Liver (tissue), 9 donors: ENCODE measurements around the gene PDGFD. TPM values are rescaled to one million over a fixed set of nuclear protein-coding genes. Genes with fewer than 3 reads are reported as not detected.

Experiments
- DNase-seq: peaks from one replicate; pipeline ENCODE4 v3.0.0-alpha.2; 2017; ENCODE audit warnings: low spot score
- H3K27ac ChIP-seq, 2 donors: one replicate each; pipeline ENCODE4 v1.7.0; 2013; ENCODE audit warnings: inconsistent platforms in 2 of 2, low read length in 2 of 2, control low read depth in 1 of 2, low read depth in 1 of 2, mild to moderate bottlenecking in 1 of 2
- H3K27me3 ChIP-seq, 4 donors: one replicate each; pipeline versions ENCODE4 v1.6.1 to v1.7.0; 2013; ENCODE audit warnings: low read length in 3 of 4, inconsistent platforms in 1 of 4, mild to moderate bottlenecking in 1 of 4, moderate library complexity in 1 of 4; ENCODE audit not compliant: control insufficient read depth in 4 of 4, insufficient read depth in 4 of 4
- H3K36me3 ChIP-seq, 4 donors: one replicate each; pipeline versions ENCODE4 v1.6.1 to v1.7.0; 2013; ENCODE audit warnings: low read length in 3 of 4, mild to moderate bottlenecking in 3 of 4, low read depth in 1 of 4, moderate library complexity in 1 of 4; ENCODE audit not compliant: control insufficient read depth in 4 of 4, insufficient read depth in 3 of 4
- H3K4me1 ChIP-seq, 4 donors: one replicate each; pipeline versions ENCODE4 v1.6.1 to v1.7.0; 2013; ENCODE audit warnings: low read length in 3 of 4, mild to moderate bottlenecking in 3 of 4, moderate library complexity in 1 of 4; ENCODE audit not compliant: control insufficient read depth in 4 of 4, insufficient read depth in 4 of 4
- H3K4me3 ChIP-seq, 3 donors: one replicate each; pipeline versions ENCODE4 v1.6.1 to v1.7.0; 2013; ENCODE audit warnings: low read length in 3 of 3, control low read depth in 1 of 3, low read depth in 1 of 3, mild to moderate bottlenecking in 1 of 3
- H3K9ac ChIP-seq, 2 donors: one replicate each; pipeline ENCODE4 v1.7.0; 2013; ENCODE audit warnings: low read length in 2 of 2, mild to moderate bottlenecking in 2 of 2, moderate library complexity in 2 of 2, control low read depth in 1 of 2, low read depth in 1 of 2
- H3K9me3 ChIP-seq, 4 donors: one replicate each; pipeline versions ENCODE4 v1.6.1 to v1.7.0; 2013; ENCODE audit warnings: low read length in 3 of 4; ENCODE audit not compliant: control insufficient read depth in 4 of 4
- ATF3 ChIP-seq: IDR thresholded peaks from 2 replicates; pipeline ENCODE4 v1.6.1; 2016; ENCODE audit warnings: antibody characterized with exemption
- EGR1 ChIP-seq, 2 donors: IDR thresholded peaks; 2 replicates each; pipeline ENCODE4 v1.6.1; 2016 to 2018; ENCODE audit warnings: antibody characterized with exemption in 2 of 2, low read depth in 2 of 2
- FOXA1 ChIP-seq: IDR thresholded peaks from 2 replicates; pipeline ENCODE4 v1.6.1; 2016; ENCODE audit warnings: antibody characterized with exemption
- FOXA2 ChIP-seq: IDR thresholded peaks from 2 replicates; pipeline ENCODE4 v1.6.1; 2016; ENCODE audit warnings: antibody characterized with exemption
- GABPA ChIP-seq, 2 donors: IDR thresholded peaks in 1 of 2; conservative IDR thresholded peaks in 1 of 2; 2 replicates each; pipeline ENCODE4 v1.6.1; 2016; ENCODE audit warnings: antibody characterized with exemption in 2 of 2, mild to moderate bottlenecking in 1 of 2, moderate library complexity in 1 of 2
- HNF4A ChIP-seq, 2 donors: conservative IDR thresholded peaks; 2 replicates each; pipeline ENCODE4 v1.6.1; 2016; ENCODE audit warnings: antibody characterized with exemption in 2 of 2, mild to moderate bottlenecking in 2 of 2
- HNF4G ChIP-seq: IDR thresholded peaks from 2 replicates; pipeline ENCODE4 v1.6.1; 2016; ENCODE audit warnings: antibody characterized with exemption
- JUND ChIP-seq, 2 donors: IDR thresholded peaks; 2 replicates each; pipeline ENCODE4 v1.6.1; 2016; ENCODE audit warnings: antibody characterized with exemption in 2 of 2
- MAX ChIP-seq: IDR thresholded peaks from 2 replicates; pipeline ENCODE4 v1.6.1; 2016; ENCODE audit warnings: antibody characterized with exemption
- NR2F2 ChIP-seq: IDR thresholded peaks from 2 replicates; pipeline ENCODE4 v1.6.1; 2016; ENCODE audit warnings: antibody characterized with exemption
- RAD21 ChIP-seq, 2 donors: IDR thresholded peaks; 2 replicates each; pipeline ENCODE4 v1.6.1; 2016; ENCODE audit warnings: antibody characterized with exemption in 2 of 2, mild to moderate bottlenecking in 2 of 2
- RXRA ChIP-seq, 2 donors: IDR thresholded peaks; 2 replicates each; pipeline ENCODE4 v1.6.1; 2017 to 2018; ENCODE audit warnings: antibody characterized with exemption in 2 of 2, mild to moderate bottlenecking in 1 of 2
- SP1 ChIP-seq: IDR thresholded peaks from 2 replicates; pipeline ENCODE4 v1.6.1; 2018; ENCODE audit warnings: antibody characterized with exemption, mild to moderate bottlenecking
- TAF1 ChIP-seq: conservative IDR thresholded peaks from 2 replicates; pipeline ENCODE4 v1.6.1; 2016; ENCODE audit warnings: antibody characterized with exemption, mild to moderate bottlenecking
- WGBS: extraction: QIAGEN DNeasy Blood & Tissue Kit; methylation state at CpG from one replicate; pipeline ENCODE4 v1.1.7; 2013; 5-methylcytosine and 5-hydroxymethylcytosine counted together
- polyA plus RNA-seq, 2 donors: library from polyadenylated mRNA; stranded (reverse) in 1 of 2; unstranded in 1 of 2; fragments of 200-250 nt in 1 of 2; fragments of >200 nt in 1 of 2; fragmentation: Nextera tagmentation in 1 of 2; extraction: Ambion mirVana in 1 of 2; gene quantifications; one replicate each; pipeline versions ENCODE4 v1.2.1 to v1.2.3, GENCODE V29; 2013 to 2015
- total RNA-seq, 2 donors: library from RNA; depleted of rRNA; stranded (reverse); fragments of >200 nt; gene quantifications; one replicate each; pipeline ENCODE4 v1.2.3, GENCODE V29; 2014
- TF ChIP-seq, protein P1 (sequence below): fragments of 150-350 bp; IDR thresholded peaks from 2 replicates; pipeline ENCODE4 v1.5.1; 2017; ENCODE audit warnings: improper control_type of control experiment, low read depth, low read length; ENCODE audit not compliant: missing input control
- TF ChIP-seq, protein P2 (sequence below): IDR thresholded peaks from 2 replicates; pipeline ENCODE4 v1.6.1; 2016; ENCODE audit warnings: antibody characterized with exemption, mild to moderate bottlenecking
- donor health status: healthy.
- donor health status: healthy.
- donor health status: healthy.
- donor health status: healthy.
- donor health status: healthy.

Gene PDGFD
- total and polyA plus RNA-seq, 4 donors, result 1.0 to 3.3 (median 2.1) TPM

DNA sequence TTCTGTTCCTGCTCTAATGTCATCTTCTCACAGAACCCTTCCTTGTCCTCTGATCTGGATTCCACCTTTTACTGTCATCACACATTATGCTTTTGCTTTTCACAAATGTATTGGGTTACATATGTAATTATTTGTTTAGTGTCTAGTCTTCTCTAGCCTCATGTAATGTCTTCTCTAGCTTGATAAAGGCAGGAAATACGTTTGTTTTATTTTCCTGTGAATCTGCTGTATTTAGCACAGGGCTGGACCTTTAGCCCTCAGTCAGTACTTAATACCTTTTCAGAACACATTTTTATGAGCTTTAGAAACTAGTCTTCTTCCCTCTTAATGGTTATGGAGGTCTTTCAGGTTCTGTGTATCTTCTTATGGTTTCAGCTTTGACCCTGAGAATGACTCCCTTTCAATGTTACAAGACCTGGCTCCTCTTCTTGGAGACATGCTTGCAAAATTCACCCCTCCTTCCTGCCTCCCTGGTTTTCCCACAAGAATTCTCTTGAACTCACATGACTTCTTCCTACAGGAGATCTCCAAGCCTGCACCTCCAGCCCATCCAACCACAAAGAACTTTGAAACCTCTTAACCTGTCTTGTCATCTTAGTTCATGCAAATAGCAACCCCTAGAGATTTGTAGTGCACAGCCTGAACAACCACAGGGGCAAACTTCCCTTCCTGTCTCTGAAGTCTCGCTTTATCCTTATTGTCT, 260.2 kb downstream of the PDGFD start:
- Histone ChIP-seq H3K4me3 (no peak overlapping the region), H3K27me3 (no peaks in the 10 kb centered on the region), H3K4me1 (no peaks in the 10 kb centered on the region), H3K9ac (no peak overlapping the region), H3K27ac (no peak overlapping the region), H3K9me3 (no peaks in the 10 kb centered on the region), H3K36me3 (no peaks in the 10 kb centered on the region)
- DNase-seq, result no peak
- 49% methylated on average over 2 of the region's 2 CpGs for WGBS
- no peak for TF ChIP-seq NR2F2
- TF ChIP-seq GABPA (IDR thresholded peaks at IDR 0.05 in 1 of 2, conservative IDR thresholded peaks at IDR 0.05 in 1 of 2), result no peak
- TF ChIP-seq MAX, result no peak
- TF ChIP-seq HNF4A (conservative IDR thresholded peaks at IDR 0.05), result no peak
- no peak for TF ChIP-seq JUND (IDR thresholded peaks at IDR 0.05)
- TF ChIP-seq RAD21 (IDR thresholded peaks at IDR 0.05), result no peak
- TF ChIP-seq, protein P1, sequence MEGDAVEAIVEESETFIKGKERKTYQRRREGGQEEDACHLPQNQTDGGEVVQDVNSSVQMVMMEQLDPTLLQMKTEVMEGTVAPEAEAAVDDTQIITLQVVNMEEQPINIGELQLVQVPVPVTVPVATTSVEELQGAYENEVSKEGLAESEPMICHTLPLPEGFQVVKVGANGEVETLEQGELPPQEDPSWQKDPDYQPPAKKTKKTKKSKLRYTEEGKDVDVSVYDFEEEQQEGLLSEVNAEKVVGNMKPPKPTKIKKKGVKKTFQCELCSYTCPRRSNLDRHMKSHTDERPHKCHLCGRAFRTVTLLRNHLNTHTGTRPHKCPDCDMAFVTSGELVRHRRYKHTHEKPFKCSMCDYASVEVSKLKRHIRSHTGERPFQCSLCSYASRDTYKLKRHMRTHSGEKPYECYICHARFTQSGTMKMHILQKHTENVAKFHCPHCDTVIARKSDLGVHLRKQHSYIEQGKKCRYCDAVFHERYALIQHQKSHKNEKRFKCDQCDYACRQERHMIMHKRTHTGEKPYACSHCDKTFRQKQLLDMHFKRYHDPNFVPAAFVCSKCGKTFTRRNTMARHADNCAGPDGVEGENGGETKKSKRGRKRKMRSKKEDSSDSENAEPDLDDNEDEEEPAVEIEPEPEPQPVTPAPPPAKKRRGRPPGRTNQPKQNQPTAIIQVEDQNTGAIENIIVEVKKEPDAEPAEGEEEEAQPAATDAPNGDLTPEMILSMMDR, result no peak
- TF ChIP-seq SP1, result no peak
- TF ChIP-seq FOXA2, result no peak

DNA sequence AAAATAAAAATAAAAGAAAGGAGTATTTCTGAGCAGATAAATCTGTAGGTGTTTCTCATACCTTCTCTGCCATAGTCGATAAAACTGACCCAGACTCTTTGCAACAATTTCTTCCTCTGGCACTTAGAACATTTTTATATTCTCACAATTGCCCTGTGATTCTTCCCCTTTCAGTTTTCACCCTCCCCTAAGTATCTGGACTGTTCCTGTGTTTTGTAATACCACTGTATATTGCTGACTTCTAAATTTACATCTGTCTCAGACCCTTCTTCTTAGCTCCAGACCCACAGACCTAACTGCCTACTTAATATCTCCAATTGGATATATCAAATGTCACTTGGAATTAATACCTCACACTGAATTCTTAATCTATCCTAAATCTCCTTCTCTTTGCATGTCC, 261.0 kb downstream of the PDGFD start:
- DNase-seq, result no peak
- H3K27ac ChIP-seq, result no peak overlapping the region
- no peaks in the 10 kb centered on the region for H3K27me3 ChIP-seq
- no peaks in the 10 kb centered on the region for H3K36me3 ChIP-seq
- H3K4me3 ChIP-seq, result no peak overlapping the region
- H3K9me3 ChIP-seq, result no peaks in the 10 kb centered on the region
- 60% methylated on average over 1 of the region's 1 CpG for WGBS
- TF ChIP-seq NR2F2 (no peak), TAF1 (no peak), MAX (no peak), RXRA (IDR thresholded peaks at IDR 0.05) (no peak), SP1 (no peak), EGR1 (IDR thresholded peaks at IDR 0.05; ENCODE audit: low read depth in 2 of 2) (no peak), FOXA1 (no peak)
- no peaks in the 10 kb centered on the region for H3K4me1 ChIP-seq
- H3K9ac ChIP-seq, result no peak overlapping the region

DNA sequence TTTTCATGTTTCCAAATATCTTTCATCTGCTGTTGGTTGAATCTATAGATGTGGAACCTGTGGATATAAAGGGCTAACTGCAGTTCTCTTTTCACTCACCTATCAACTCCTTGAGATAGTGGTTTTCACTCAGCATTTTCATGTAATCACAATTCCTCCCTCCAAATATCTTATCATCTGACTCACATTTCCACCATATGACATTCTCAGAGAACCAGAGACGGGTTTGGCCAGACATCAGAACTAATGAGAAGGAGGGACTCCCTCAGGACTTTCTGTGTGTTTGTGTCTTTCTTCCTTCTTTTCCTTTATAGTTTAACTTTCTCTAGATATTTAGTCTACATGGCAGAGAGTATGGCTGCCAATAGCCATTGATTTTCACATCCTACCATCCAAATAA, 262.3 kb downstream of the PDGFD start:
- no peak overlapping the region for H3K4me3 ChIP-seq
- DNase-seq, result no peak
- 70% methylated on average over 1 of the region's 1 CpG for WGBS
- TF ChIP-seq RAD21 (IDR thresholded peaks at IDR 0.05), result no peak
- no peak for TF ChIP-seq SP1
- TF ChIP-seq TAF1, result no peak
- TF ChIP-seq, protein P2, sequence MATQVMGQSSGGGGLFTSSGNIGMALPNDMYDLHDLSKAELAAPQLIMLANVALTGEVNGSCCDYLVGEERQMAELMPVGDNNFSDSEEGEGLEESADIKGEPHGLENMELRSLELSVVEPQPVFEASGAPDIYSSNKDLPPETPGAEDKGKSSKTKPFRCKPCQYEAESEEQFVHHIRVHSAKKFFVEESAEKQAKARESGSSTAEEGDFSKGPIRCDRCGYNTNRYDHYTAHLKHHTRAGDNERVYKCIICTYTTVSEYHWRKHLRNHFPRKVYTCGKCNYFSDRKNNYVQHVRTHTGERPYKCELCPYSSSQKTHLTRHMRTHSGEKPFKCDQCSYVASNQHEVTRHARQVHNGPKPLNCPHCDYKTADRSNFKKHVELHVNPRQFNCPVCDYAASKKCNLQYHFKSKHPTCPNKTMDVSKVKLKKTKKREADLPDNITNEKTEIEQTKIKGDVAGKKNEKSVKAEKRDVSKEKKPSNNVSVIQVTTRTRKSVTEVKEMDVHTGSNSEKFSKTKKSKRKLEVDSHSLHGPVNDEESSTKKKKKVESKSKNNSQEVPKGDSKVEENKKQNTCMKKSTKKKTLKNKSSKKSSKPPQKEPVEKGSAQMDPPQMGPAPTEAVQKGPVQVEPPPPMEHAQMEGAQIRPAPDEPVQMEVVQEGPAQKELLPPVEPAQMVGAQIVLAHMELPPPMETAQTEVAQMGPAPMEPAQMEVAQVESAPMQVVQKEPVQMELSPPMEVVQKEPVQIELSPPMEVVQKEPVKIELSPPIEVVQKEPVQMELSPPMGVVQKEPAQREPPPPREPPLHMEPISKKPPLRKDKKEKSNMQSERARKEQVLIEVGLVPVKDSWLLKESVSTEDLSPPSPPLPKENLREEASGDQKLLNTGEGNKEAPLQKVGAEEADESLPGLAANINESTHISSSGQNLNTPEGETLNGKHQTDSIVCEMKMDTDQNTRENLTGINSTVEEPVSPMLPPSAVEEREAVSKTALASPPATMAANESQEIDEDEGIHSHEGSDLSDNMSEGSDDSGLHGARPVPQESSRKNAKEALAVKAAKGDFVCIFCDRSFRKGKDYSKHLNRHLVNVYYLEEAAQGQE, result no peak
- TF ChIP-seq NR2F2, result no peak
- no peak for TF ChIP-seq GABPA (IDR thresholded peaks at IDR 0.05 in 1 of 2, conservative IDR thresholded peaks at IDR 0.05 in 1 of 2)
- no peak for TF ChIP-seq MAX
- TF ChIP-seq HNF4G, result no peak
- TF ChIP-seq, protein P1, result no peak
- TF ChIP-seq JUND (IDR thresholded peaks at IDR 0.05), result no peak
- no peak for TF ChIP-seq EGR1 (IDR thresholded peaks at IDR 0.05; ENCODE audit: low read depth in 2 of 2)
- no peak for TF ChIP-seq ATF3
- TF ChIP-seq HNF4A (conservative IDR thresholded peaks at IDR 0.05), result no peak
- TF ChIP-seq RXRA (IDR thresholded peaks at IDR 0.05), result no peak

More for the DNA sequence above, 262.3 kb downstream of the PDGFD start:
- Histone ChIP-seq H3K4me1 (no peaks in the 10 kb centered on the region), H3K9ac (no peak overlapping the region), H3K27me3 (no peaks in the 10 kb centered on the region), H3K27ac (no peak overlapping the region), H3K9me3 (no peaks in the 10 kb centered on the region), H3K36me3 (no peaks in the 10 kb centered on the region)
